Left ventricle myocardium inferior (tissue), 1 donor: ENCODE measurements around the gene KNG1. TPM values are rescaled to one million over a fixed set of nuclear protein-coding genes. Genes with fewer than 3 reads are reported as not detected.

ENCODE experiments used
- DNase-seq: peaks from one replicate; pipeline ENCODE4 v3.0.0-alpha.2; 2020
- H3K27ac ChIP-seq: fragments of 200-600 bp; replicated peaks from 2 replicates; pipeline ENCODE4 v1.8.0; 2021
- H3K27me3 ChIP-seq: fragments of 200-600 bp; 2 replicates; pipeline ENCODE4 v1.8.0; 2021; ENCODE audit warnings: low read depth
- H3K36me3 ChIP-seq: fragments of 200-600 bp; 2 replicates; pipeline ENCODE4 v1.8.0; 2021
- H3K4me1 ChIP-seq: fragments of 200-600 bp; 2 replicates; pipeline ENCODE4 v1.8.0; 2021
- H3K4me3 ChIP-seq: fragments of 200-600 bp; 2 replicates; pipeline ENCODE4 v1.8.0; 2021; ENCODE audit warnings: mild to moderate bottlenecking, moderate library complexity
- H3K9me3 ChIP-seq: fragments of 200-600 bp; replicated peaks from 2 replicates; pipeline ENCODE4 v1.8.0; 2021
- intact Hi-C: fragments of 100-400 bp; cut with micrococcal nuclease; formaldehyde crosslinking; loops from one replicate; pipeline ENCODE4 v1.11.0; 2022
- total RNA-seq: library from RNA; stranded (reverse); fragmentation: NEBNext Ultra II Directional; extraction: Animal tissue kit (Norgen Biotek cat#: 25700); gene quantifications from one replicate; pipeline ENCODE4 v1.2.1, GENCODE V29; 2021
- TF ChIP-seq, protein P1 (sequence below): fragments of 200-600 bp; IDR thresholded peaks from 2 replicates; pipeline ENCODE4 v1.8.0; 2021; ENCODE audit warnings: antibody characterized with exemption, mild to moderate bottlenecking, borderline replicate concordance
- donor health status: DM: no; HTN: yes; CAD: no; lungs with severe emphysema.

The KNG1 gene
- total RNA-seq, 1 donor from 2014 or later = 0.14 TPM

DNA sequence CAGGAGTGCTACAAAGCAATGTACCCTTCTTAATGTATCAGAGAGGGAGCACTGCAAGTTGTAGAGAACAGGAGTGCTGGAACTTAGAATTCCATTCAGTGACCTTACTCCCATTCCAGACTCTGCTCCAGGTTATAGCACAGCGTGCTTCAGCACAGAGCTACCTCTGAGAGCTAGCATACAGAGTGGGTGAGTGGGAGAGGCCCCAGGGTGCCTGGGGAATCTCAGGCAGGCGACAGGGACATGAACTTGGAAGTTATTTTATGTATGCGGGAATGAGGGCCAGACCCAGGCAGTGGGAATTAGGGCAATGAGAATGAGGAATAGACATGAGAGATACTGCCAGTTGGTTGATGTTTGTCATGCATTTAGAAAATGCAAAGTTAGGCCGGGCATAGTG, 3.7 kb upstream of the KNG1 start:
- peaks cover 11% of the 10 kb centered on the region for H3K4me1 ChIP-seq
- no peak overlapping the region for H3K27ac ChIP-seq
- H3K9me3 ChIP-seq = no peaks in the 10 kb centered on the region
- DNase-seq = no peak
- TF ChIP-seq, protein P1, sequence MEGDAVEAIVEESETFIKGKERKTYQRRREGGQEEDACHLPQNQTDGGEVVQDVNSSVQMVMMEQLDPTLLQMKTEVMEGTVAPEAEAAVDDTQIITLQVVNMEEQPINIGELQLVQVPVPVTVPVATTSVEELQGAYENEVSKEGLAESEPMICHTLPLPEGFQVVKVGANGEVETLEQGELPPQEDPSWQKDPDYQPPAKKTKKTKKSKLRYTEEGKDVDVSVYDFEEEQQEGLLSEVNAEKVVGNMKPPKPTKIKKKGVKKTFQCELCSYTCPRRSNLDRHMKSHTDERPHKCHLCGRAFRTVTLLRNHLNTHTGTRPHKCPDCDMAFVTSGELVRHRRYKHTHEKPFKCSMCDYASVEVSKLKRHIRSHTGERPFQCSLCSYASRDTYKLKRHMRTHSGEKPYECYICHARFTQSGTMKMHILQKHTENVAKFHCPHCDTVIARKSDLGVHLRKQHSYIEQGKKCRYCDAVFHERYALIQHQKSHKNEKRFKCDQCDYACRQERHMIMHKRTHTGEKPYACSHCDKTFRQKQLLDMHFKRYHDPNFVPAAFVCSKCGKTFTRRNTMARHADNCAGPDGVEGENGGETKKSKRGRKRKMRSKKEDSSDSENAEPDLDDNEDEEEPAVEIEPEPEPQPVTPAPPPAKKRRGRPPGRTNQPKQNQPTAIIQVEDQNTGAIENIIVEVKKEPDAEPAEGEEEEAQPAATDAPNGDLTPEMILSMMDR = no peak
- no peaks in the 10 kb centered on the region for H3K36me3 ChIP-seq
- H3K4me3 ChIP-seq = no peak overlapping the region
- intact Hi-C loops = no loop called here
- no peaks in the 10 kb centered on the region for H3K27me3 ChIP-seq

DNA sequence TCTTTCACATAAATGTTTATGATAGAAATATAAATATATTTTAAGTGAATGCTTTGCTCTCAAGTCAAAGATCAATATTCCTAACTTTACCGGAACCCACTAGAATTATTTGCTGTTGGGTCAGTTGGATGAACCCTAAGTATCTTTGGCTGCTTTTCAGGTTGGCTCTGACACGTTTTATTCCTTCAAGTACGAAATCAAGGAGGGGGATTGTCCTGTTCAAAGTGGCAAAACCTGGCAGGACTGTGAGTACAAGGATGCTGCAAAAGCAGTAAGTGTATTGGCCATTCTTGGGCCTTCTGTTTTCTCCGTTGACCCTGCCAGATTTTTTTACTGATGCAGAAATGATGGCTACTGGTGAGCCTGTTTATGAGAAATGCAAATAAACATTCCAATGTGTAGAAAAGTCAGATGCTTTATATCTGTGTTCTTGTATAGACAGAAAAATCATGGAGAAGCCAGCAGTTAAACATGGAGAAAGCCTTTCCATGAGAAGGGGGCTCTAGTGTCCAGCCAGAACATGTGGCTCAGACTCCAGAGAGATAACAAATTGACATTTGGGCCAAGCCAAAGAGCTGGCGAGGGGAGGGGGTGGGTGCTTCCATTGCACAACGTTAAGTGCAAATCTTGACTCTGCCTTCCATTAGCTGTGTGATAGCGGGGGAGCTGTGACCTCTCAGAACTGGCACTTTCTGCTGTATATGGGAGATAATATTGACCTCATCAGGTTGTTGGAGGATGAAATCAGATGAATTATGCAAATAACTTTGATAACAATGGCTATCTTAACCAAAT, 3.0 kb downstream of the KNG1 start:
- no peaks in the 10 kb centered on the region for H3K9me3 ChIP-seq
- DNase-seq = no peak
- H3K27me3 ChIP-seq = no peaks in the 10 kb centered on the region
- TF ChIP-seq, protein P1 = no peak
- no peak overlapping the region for H3K4me3 ChIP-seq
- intact Hi-C loops = no loop called here
- H3K4me1 ChIP-seq = peaks cover 15% of the 10 kb centered on the region
- no peaks in the 10 kb centered on the region for H3K36me3 ChIP-seq
- H3K27ac ChIP-seq = no peak overlapping the region

DNA sequence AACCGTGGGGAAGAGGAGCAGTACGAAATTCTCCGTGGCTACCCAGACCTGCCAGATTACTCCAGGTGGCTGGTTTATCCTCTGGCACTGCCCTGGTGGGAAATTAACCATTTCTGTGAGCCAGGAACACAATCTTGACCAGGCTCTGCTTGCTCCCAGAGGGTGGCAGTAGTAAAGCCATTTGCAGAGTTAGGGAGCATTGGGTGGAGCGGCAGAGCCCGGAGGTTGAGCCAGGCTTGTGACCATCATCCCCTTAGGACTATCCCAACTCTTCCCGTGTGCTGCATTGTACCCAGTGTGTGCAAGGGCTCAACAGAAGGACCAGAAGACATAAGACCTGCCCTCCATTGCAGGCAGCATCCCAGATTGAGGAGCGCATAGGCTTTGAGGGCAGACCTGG, 5.3 kb downstream of the KNG1 start:
- H3K4me1 ChIP-seq = peaks cover 11% of the 10 kb centered on the region
- H3K27ac ChIP-seq = no peak overlapping the region
- TF ChIP-seq, protein P1 = peak; percentile 15
- H3K36me3 ChIP-seq = no peaks in the 10 kb centered on the region
- peaks cover 7% of the 10 kb centered on the region for H3K27me3 ChIP-seq
- no peaks in the 10 kb centered on the region for H3K9me3 ChIP-seq
- DNase-seq = no peak
- no peak overlapping the region for H3K4me3 ChIP-seq
- intact Hi-C loops = no loop called here

DNA sequence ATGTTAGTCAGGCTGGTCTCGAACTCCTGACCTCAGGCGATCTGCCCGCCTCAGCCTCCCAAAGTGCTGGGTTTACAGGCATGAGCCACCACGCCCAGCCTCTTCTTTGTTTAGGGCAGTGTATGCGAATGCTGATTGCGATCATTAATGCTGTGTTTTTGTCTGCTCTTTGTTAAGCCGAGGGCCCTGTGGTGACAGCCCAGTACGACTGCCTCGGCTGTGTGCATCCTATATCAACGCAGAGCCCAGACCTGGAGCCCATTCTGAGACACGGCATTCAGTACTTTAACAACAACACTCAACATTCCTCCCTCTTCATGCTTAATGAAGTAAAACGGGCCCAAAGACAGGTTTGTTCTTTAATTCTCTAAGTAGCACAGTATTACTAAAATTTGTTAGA, 7.8 kb downstream of the KNG1 start:
- H3K36me3 ChIP-seq = no peaks in the 10 kb centered on the region
- DNase-seq = no peak
- no peak overlapping the region for H3K4me3 ChIP-seq
- H3K27ac ChIP-seq = no peak overlapping the region
- TF ChIP-seq, protein P1 = no peak
- intact Hi-C loops = no loop called here
- peaks cover 20% of the 10 kb centered on the region for H3K27me3 ChIP-seq
- peaks cover 9% of the 10 kb centered on the region for H3K4me1 ChIP-seq
- H3K9me3 ChIP-seq = no peaks in the 10 kb centered on the region

DNA sequence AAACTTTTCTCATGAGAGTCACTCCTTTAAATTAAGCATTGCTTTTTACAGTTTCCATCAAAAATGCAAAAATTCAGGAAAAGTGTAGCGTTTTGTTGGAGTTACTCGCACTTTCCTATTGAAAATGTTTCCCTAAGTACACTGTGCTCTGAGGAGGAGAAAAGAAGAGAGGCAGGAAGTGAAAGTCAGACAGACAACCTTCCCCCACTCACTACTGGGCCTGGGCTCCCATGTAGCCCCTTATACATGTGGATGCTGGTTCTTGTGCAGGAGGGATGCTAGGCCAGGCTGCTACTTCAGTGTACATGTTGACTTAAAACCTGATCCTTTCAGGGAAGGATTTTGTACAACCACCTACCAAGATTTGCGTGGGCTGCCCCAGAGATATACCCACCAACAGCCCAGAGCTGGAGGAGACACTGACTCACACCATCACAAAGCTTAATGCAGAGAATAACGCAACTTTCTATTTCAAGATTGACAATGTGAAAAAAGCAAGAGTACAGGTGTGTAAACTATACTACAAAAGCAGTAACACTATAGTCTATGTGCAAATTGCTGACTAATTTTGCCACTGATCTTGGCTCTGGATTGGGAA, 15.1 kb downstream of the KNG1 start:
- Histone ChIP-seq H3K4me3 (no peak overlapping the region), H3K27ac (no peak overlapping the region), H3K9me3 (no peaks in the 10 kb centered on the region), H3K27me3 (peaks cover 13% of the 10 kb centered on the region), H3K36me3 (no peaks in the 10 kb centered on the region), H3K4me1 (no peaks in the 10 kb centered on the region)
- intact Hi-C loops = no loop called here
- DNase-seq = no peak
- TF ChIP-seq, protein P1 = no peak
